Germinal center (tissue), 1 donor: ENCODE results near the gene LRRC56.

ENCODE experiments used
- DNase-seq: peaks from one replicate; pipeline ENCODE4 v3.0.0; 2012; ENCODE audit warnings: mixed read lengths, low spot score

Gene LRRC56

GRCh38 chr11:575313-575995 lies 38.1 kb downstream of the LRRC56 start:
- DNase-seq, result no peak

DNA sequence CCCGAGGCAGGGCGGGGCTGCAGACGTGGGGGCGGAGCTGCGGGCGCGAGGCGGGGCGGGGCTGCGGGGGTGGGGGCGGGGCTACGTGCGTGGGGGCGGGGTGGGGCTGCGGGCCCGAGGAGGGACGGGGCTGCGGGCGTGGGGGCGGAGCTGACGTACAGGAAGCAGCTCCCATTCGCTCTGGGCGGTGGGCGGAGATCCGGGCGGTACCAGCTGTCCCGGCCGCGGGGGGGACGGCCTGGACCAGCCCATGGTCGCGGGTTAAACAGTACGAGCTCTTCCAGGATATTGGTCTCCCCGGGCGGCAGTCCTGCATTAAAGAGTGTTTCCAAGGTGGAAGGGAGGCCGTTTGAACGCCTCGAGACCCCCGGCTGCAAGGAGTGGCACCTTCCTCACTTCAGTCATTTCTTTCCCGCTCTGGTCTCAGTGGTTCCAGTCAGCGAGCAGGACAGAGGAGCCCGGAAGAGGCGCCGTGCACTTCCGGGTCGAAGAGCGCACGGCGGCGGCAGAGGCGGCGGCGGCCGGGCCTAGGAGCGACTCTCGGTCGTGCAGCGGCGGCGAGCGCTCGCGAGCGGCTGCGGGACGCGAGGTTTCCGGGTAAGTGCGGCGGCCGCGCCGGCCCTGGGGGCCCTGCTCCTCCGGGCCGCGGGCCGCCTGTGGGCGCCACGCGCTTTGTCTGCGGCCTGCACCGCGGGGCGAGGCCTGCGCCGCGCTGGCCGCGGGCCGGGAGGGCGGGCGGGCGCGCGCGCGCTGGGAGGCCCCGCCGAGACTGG lies 38.9 kb downstream of the LRRC56 start, which contains the start of gene PHRF1:
Gene PHRF1 (plus strand): TSS at position 475 of the 773 bp plus-strand sequence. CDS start 5,043 bp downstream, outside the sequence.
- DNase-seq, result peak; percentile 99

- no peak for DNase-seq
Measured at GRCh38 chr11:576811-577610, 39.7 kb downstream of the LRRC56 start.

DNA sequence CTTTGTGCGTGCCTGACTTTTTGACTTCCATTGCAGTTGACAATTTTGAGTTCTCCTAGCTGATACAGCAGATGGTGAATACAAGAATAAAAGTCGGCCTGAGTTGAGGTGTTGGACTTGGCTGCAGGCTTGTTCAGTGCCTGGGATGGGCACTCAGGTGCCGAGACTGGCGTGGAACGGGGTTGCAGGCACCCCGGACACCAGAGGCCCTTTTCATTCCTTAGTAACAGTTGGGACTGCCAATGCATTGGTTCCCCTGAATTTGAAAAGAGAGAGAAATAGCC lies 40.2 kb downstream of the LRRC56 start:
- DNase-seq, result no peak

DNA sequence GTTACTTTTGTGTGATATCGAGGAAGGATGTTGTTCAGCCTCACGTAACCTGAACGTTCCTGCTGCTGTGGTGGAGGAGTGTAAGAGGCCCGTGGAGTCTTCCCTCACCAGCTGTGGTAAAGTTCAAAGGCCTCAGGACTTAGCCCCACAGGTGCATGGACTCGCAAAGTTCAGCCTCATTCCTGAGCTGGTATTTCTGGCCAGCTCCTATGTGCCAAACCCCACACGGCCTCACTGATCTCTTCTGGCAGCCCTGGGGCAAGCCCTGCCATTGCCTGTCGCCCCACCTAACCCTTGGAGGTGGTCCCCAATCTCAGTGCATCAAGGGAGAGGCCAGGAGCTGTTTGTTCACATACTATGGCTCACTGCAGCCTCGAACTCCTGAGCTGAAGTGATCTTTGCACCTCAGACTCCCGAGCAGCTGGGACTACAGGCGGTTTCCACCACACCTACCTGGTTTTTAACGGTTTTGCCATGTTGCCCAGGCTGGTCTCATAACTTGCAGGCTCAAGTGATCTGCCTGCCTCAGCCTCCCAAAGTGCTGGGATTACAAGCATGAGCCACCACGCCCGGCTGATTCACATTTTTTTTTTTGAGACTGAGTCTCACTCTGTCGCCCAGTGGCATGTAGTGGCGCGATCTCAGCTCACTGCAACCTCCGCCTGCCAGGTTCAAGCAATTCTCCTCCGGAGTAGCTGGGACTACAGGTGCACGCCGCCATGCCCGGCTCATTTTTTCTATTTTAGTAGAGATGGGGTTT lies 41.1 kb downstream of the LRRC56 start:
- no peak for DNase-seq

DNA sequence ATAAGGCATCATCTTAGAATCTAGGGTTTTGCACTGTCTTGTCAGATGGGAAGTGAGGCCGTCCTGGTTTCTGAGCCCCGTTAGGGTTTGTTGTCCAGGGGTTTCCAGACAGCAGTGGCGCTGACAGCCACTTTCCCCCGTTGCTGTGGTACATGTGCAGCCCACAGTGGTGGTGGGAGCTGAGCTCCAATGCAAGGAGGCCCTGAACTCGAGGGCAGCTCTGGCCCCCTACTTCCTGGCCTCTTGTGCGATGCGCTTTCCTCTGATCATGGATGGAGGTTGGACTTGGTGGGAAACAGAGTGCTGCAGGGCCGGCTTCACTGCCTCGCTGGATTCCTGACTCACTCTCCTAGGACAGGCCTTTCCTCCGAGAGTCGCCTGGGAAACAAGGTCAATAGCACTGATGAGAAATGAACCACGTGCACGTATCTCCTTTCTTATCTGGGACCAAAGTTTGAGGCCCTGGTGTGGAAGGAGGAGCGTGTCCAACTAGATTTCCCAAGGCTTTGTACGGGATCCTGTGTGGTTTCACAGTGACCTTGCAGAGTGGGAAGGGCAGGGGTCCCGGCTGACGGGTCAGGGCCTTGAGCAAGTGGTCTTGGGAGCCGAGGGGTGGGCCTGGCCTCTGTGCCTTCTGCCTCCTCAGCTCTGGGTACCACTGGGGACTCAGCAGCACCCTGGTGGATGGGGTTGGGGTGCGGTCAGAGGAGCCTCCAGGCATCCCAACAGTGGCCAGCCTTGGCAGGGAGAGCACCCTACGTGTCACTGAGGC lies 42.7 kb downstream of the LRRC56 start:
- DNase-seq, result no peak

DNA sequence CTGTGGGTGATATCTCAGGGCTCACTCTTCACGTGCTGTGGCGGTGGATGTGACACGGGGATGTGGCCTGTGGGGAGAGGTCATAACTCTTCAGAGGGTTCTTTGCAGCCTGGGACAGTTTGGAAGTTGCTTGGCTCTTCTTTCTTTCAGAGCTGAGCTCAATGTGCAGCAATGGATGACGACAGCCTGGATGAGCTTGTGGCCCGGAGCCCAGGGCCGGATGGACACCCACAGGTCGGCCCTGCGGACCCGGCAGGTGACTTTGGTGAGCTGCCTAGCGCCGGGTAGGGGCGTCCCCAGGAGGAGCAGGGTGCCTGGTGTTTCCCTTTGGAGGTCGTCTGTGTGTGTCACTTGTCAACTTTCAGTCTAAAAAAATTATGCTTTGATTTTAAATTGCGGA lies 44.0 kb downstream of the LRRC56 start:
- no peak for DNase-seq

DNA sequence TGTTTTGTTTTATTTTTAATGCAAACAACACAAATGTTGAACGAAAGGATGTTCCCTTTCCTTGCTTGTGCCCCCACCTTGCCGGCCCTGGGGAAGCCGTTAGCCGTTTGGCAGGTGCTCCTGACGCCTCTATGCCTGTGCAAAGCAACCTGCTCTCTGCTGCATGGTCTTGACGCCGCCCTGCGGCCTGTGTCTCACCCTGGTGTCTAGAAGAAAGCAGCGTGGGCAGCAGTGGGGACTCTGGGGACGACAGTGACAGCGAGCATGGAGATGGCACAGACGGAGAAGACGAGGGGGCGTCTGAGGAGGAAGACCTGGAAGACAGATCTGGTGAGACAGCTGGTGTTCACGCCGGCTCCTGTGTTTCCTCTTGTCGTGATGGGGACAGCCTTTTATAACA lies 44.4 kb downstream of the LRRC56 start:
- DNase-seq, result no peak

- DNase-seq, result no peak
Measured at GRCh38 chr11:584287-584686, 47.0 kb downstream of the LRRC56 start.

- no peak for DNase-seq
Measured at GRCh38 chr11:586376-587316, 49.3 kb downstream of the LRRC56 start.

GRCh38 chr11:587546-587945 lies 50.2 kb downstream of the LRRC56 start:
- DNase-seq, result no peak

GRCh38 chr11:587978-588380 lies 50.7 kb downstream of the LRRC56 start:
- no peak for DNase-seq

DNA sequence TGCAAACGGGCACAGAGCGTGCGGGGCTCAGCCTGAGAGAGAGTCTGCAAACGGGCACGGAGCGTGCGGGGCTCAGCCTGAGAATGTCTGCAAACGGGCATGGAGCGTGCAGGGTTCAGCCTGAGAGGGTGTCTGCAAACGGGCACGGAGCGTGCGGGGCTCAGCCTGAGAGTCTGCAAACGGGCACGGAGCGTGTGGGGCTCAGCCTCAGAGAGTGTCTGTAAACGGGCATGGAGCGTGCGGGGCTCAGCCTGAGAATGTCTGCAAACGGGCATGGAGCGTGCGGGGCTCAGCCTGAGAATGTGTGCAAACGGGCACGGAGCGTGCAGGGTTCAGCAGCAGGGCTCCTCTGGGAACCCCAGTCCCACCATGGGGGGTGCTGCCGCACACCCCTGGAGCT lies 52.5 kb downstream of the LRRC56 start:
- no peak for DNase-seq

- no peak for DNase-seq
Measured at GRCh38 chr11:590997-591396, 53.7 kb downstream of the LRRC56 start.

GRCh38 chr11:592501-592900 lies 55.2 kb downstream of the LRRC56 start:
- DNase-seq, result no peak

DNA sequence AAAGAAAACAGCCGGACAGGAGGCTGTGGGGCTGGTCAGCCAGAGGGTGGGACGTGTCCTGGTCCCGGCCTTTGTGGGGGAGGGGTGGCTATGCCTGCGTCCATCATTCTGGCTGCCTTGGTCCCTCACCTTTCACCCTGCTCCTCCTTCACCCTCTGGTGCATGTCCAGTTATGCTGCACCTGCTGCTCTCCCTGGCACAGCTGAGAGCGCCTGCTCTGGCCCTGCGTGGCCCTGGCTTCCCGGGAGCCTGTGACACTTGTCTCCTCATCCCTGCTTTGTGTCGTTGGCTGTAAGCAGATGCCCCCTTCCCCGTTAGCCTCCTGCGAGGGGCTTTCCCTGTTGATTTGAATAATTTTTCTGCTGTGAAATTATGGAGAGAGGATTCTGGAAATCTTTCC lies 55.6 kb downstream of the LRRC56 start:
- DNase-seq, result no peak

GRCh38 chr11:593347-593746 lies 56.0 kb downstream of the LRRC56 start:
- no peak for DNase-seq

DNA sequence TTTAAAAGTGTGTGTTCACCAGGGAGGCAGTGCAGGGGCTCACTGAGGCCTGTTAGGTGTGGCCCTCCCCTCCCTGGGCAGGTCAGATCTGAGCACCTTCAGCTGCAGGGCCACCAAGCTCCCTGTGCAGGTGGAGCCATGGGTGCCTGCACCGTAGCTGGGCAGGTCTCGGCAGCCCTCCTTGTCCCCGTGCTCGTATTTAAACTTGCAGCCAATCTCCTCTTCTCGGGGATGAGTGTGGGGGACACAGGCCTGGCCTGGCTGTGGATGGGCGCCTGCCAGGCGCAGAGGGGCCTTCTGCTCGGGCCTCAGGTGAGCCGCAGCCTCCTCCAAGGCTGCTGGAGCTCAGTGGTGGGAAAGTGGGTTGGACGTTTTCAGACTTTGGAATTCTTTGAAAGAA lies 58.1 kb downstream of the LRRC56 start:
- no peak for DNase-seq

DNA sequence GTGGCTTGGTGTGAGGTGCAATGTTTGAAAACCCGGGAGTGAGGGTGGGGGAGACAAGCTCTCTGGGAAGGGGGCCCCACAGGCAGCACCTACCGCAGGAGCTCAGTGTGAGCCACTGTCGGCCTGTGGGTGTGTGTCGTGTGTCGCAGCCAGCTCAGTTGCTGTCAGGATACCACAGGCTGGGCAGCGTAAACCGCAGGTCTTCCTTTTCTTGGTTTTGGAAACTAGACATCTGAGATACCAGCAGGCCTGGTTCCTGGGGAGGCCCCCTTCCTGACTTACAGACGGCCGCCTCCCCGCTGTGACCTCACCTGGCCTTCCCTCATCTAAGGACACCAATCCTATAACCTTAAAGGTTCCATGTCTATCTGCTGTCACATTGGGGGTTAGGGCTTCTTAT lies 59.0 kb downstream of the LRRC56 start:
- DNase-seq, result no peak

GRCh38 chr11:597166-597725 lies 59.9 kb downstream of the LRRC56 start:
- no peak for DNase-seq
